ENCODE results near the gene NSD2. TPM values are rescaled to one million over a fixed set of nuclear protein-coding genes. Genes with fewer than 3 reads are reported as not detected.
A peak's percentile ranks its signal among the peaks of the same experiment; 100 is the strongest.

NSD2 gene
- total and polyA plus RNA-seq, 4 donors: 5.1 to 71.5 (median 11.6) TPM

DNA sequence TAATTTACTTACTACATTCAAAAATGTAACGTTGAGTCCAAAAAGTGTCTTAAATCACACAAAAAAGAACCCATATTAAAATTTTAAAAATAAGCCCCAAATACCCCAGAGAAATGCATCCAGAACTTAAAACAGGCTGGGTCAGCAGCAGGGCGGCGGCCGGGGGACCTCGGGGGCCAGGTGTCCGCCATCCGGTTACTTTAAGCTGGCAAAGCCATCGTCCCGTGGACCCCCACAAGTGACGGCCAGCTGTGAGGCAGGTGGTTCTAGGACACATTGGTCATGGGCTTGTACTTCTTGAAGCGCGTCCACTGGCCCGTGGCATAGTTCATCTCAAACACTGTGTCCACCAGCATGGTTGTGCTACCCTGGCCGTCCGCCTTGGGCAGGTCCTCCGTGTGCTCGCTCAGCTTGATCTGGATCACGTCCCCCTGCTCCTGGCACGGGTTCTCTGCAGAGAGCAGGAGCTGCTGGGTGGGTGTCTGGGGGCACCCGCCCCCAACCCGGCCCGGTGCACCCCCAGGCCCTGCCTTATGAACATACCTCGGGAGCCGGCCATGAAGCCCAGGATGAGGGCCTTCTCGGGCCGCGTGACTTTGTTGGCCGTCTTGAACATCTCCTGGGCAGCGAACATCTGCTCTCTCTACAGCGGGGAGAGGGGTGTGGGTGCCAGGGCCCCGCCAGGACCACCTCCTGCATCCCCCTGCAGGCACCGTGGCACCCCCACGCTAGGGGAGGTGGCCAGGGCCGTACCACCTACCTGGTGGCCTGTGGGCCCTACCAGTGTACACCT, 112.1 kb downstream of the NSD2 start:
- TF ChIP-seq SP1 (IDR thresholded peaks at IDR 0.05): no peak
- no peak for TF ChIP-seq HNF4A (conservative IDR thresholded peaks at IDR 0.05)
- TF ChIP-seq RXRA (IDR thresholded peaks at IDR 0.05): no peak
- no peak for TF ChIP-seq GABPA (IDR thresholded peaks at IDR 0.05 in 1 of 2, conservative IDR thresholded peaks at IDR 0.05 in 1 of 2)
- no peak for TF ChIP-seq FOXA2 (IDR thresholded peaks at IDR 0.05)
- TF ChIP-seq NR2F2 (IDR thresholded peaks at IDR 0.05): no peak
- no peak for TF ChIP-seq RAD21 (IDR thresholded peaks at IDR 0.05)
- TF ChIP-seq, protein P1, sequence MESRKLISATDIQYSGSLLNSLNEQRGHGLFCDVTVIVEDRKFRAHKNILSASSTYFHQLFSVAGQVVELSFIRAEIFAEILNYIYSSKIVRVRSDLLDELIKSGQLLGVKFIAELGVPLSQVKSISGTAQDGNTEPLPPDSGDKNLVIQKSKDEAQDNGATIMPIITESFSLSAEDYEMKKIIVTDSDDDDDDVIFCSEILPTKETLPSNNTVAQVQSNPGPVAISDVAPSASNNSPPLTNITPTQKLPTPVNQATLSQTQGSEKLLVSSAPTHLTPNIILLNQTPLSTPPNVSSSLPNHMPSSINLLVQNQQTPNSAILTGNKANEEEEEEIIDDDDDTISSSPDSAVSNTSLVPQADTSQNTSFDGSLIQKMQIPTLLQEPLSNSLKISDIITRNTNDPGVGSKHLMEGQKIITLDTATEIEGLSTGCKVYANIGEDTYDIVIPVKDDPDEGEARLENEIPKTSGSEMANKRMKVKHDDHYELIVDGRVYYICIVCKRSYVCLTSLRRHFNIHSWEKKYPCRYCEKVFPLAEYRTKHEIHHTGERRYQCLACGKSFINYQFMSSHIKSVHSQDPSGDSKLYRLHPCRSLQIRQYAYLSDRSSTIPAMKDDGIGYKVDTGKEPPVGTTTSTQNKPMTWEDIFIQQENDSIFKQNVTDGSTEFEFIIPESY (IDR thresholded peaks at IDR 0.05): no peak
- TF ChIP-seq, protein P2, sequence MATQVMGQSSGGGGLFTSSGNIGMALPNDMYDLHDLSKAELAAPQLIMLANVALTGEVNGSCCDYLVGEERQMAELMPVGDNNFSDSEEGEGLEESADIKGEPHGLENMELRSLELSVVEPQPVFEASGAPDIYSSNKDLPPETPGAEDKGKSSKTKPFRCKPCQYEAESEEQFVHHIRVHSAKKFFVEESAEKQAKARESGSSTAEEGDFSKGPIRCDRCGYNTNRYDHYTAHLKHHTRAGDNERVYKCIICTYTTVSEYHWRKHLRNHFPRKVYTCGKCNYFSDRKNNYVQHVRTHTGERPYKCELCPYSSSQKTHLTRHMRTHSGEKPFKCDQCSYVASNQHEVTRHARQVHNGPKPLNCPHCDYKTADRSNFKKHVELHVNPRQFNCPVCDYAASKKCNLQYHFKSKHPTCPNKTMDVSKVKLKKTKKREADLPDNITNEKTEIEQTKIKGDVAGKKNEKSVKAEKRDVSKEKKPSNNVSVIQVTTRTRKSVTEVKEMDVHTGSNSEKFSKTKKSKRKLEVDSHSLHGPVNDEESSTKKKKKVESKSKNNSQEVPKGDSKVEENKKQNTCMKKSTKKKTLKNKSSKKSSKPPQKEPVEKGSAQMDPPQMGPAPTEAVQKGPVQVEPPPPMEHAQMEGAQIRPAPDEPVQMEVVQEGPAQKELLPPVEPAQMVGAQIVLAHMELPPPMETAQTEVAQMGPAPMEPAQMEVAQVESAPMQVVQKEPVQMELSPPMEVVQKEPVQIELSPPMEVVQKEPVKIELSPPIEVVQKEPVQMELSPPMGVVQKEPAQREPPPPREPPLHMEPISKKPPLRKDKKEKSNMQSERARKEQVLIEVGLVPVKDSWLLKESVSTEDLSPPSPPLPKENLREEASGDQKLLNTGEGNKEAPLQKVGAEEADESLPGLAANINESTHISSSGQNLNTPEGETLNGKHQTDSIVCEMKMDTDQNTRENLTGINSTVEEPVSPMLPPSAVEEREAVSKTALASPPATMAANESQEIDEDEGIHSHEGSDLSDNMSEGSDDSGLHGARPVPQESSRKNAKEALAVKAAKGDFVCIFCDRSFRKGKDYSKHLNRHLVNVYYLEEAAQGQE (IDR thresholded peaks at IDR 0.05): no peak
- TF ChIP-seq CTCF (IDR thresholded peaks at IDR 0.05; ENCODE audit: low read depth, low read length, missing input control): no peak
- no peak for TF ChIP-seq HNF4G (IDR thresholded peaks at IDR 0.05)
- TF ChIP-seq, protein P3, sequence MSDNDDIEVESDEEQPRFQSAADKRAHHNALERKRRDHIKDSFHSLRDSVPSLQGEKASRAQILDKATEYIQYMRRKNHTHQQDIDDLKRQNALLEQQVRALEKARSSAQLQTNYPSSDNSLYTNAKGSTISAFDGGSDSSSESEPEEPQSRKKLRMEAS (IDR thresholded peaks at IDR 0.05): no peak
- no peak for TF ChIP-seq EGR1 (IDR thresholded peaks at IDR 0.05; ENCODE audit: low read depth in 2 of 2)
- no peak for TF ChIP-seq FOXA1 (IDR thresholded peaks at IDR 0.05)
- H3K4me1 ChIP-seq (ENCODE audit: control insufficient read depth in 4 of 4, insufficient read depth in 4 of 4, low read length in 3 of 4): no peaks in the 10 kb centered on the region
- no peaks in the 10 kb centered on the region for H3K9me3 ChIP-seq (ENCODE audit: control insufficient read depth in 4 of 4, low read length in 3 of 4)
- no peak overlapping the region for H3K9ac ChIP-seq (ENCODE audit: low read depth in 1 of 2, low read length in 2 of 2)
- no peak overlapping the region for H3K4me3 ChIP-seq (ENCODE audit: low read depth in 1 of 3, low read length in 3 of 3)
- H3K36me3 ChIP-seq (ENCODE audit: control insufficient read depth in 4 of 4, insufficient read depth in 3 of 4, low read depth in 1 of 4, low read length in 3 of 4): peaks cover 24 to 85% (median 36%) of the 10 kb centered on the region in 4 donors
- WGBS: 96% methylated on average over 34 of the region's 34 CpGs
- H3K27me3 ChIP-seq (ENCODE audit: control insufficient read depth in 4 of 4, insufficient read depth in 4 of 4, low read length in 3 of 4): no peaks in the 10 kb centered on the region
- DNase-seq (ENCODE audit: low spot score): peak; percentile 27
- no peak overlapping the region for H3K27ac ChIP-seq (ENCODE audit: low read depth in 1 of 2, low read length in 2 of 2)

Measured in liver (tissue), 9 donors.